A549 (cell line): ENCODE results near the gene GYG2.

Experiments used
- CTCF ChIP-seq: fragments of >200 bp; sonication (Bioruptor Twin); formaldehyde crosslinking; IDR thresholded peaks from 3 replicates; pipeline ENCODE4 v1.5.1; 2016
- E2F6 ChIP-seq: IDR thresholded peaks from 2 replicates; pipeline ENCODE4 v1.6.1; 2012; ENCODE audit warnings: low read depth, borderline replicate concordance
- KDM1A ChIP-seq: fragments of 200-600 bp; sonication (generic); IDR thresholded peaks from 2 replicates; pipeline ENCODE4 v1.6.1; 2016; ENCODE audit warnings: low read depth, mild to moderate bottlenecking
- MAZ ChIP-seq: fragments of 150-350 bp; IDR thresholded peaks from 2 replicates; pipeline ENCODE4 v1.6.1; 2014; ENCODE audit warnings: antibody characterized with exemption, low read depth, low read length, borderline replicate concordance
- RAD21 ChIP-seq, 2 experiments: fragments of >200 bp in 1 of 2; sonication (Bioruptor Twin) in 1 of 2; formaldehyde crosslinking in 1 of 2; IDR thresholded peaks in 1 of 2; conservative IDR thresholded peaks in 1 of 2; 2 replicates in 1 of 2; 3 replicates in 1 of 2; pipeline ENCODE4 v1.6.1; 2012 to 2018; ENCODE audit warnings: inconsistent platforms in 1 of 2
- RCOR1 ChIP-seq: fragments of 150-350 bp; IDR thresholded peaks from 2 replicates; pipeline ENCODE4 v1.6.1; 2014; ENCODE audit warnings: antibody characterized with exemption, low read length, low read depth
- SREBF2 ChIP-seq: fragments of 450-650 bp; IDR thresholded peaks from 2 replicates; pipeline ENCODE4 v1.6.1; 2014; ENCODE audit warnings: mild to moderate bottlenecking, moderate library complexity

GRCh38 chrX:2901367-2902036 lies 72.8 kb downstream of the GYG2 start:
- TF ChIP-seq SREBF2 (no peak), RAD21 (conservative IDR thresholded peaks at IDR 0.05 in 1 of 2, IDR thresholded peaks at IDR 0.05 in 1 of 2) (no peak), CTCF (no peak), E2F6 (no peak), KDM1A (no peak), MAZ (no peak), RCOR1 (no peak)
